Measurements from ENCODE around the gene SIL1. TPM values are rescaled to one million over a fixed set of nuclear protein-coding genes. Genes with fewer than 3 reads are reported as not detected.

The SIL1 gene
- total and polyA plus RNA-seq, 2 donors (not counting 1 experiment from before 2014, with no cell fraction given) = 66.4 to 85.5 TPM

DNA sequence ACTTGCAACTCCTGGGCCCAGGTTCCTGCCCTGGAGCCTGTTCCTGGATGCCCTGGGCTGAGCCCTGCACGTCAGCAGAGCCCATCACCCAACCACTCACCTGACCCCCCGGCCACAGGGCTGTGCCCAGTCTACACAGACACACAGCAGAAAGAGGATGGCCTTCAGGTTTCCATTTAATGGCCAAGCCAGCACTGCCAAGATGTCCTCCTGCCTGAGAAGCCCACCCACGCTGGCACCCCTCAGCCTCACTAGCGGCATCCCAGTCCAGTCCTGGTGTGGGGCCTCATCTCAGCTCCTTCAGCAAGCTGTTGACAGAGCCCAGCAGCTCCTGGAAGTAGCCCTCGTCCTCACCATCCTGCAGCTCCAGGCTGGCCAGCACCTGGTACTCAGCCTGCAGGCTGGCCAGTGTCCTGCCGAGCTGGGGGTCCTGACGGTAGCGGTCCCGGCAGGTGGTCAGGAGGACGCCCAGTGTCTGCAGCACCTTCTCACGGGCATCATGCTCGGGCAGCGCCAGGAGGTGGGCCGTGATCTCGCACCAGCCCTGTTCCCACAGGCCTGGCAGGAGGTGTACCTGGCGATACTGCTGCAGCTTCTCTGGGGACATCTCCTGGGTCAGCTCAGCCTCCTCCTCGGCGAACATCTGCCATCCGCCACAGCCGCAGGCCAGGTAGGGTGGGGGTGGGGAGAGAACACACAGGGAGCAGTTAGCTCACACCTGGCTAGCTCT lies 251.2 kb downstream of the SIL1 start:
- no peak overlapping the region for H3K9ac ChIP-seq (ENCODE audit: insufficient read depth, low read length)
- H3K36me3 ChIP-seq (ENCODE audit: control insufficient read depth, insufficient read depth, low read length) = peaks cover 6% of the 10 kb centered on the region
- H2AFZ ChIP-seq (ENCODE audit: low read length) = no peak overlapping the region
- no peaks in the 10 kb centered on the region for H4K20me1 ChIP-seq (ENCODE audit: control insufficient read depth, extremely low read depth, insufficient read depth, low read length)
- H3K27me3 ChIP-seq (ENCODE audit: control insufficient read depth, insufficient read depth, low read length) = no peaks in the 10 kb centered on the region
- no peak overlapping the region for H3K27ac ChIP-seq (ENCODE audit: insufficient read depth, low read length)
- H3K79me2 ChIP-seq (ENCODE audit: control insufficient read depth, insufficient read depth, low read length) = no peaks in the 10 kb centered on the region
- H3K9me3 ChIP-seq (ENCODE audit: control insufficient read depth, insufficient read depth, low read depth, low read length) = no peaks in the 10 kb centered on the region
- DNase-seq (ENCODE audit: low read depth in 2 of 2) = no peak
- no peak overlapping the region for H3K4me2 ChIP-seq (ENCODE audit: extremely low read depth, insufficient read depth, low read length)
- no peak for TF ChIP-seq EZH2 (IDR thresholded peaks at IDR 0.05; ENCODE audit: low read length, missing control alignments)
- TF ChIP-seq, protein P1, sequence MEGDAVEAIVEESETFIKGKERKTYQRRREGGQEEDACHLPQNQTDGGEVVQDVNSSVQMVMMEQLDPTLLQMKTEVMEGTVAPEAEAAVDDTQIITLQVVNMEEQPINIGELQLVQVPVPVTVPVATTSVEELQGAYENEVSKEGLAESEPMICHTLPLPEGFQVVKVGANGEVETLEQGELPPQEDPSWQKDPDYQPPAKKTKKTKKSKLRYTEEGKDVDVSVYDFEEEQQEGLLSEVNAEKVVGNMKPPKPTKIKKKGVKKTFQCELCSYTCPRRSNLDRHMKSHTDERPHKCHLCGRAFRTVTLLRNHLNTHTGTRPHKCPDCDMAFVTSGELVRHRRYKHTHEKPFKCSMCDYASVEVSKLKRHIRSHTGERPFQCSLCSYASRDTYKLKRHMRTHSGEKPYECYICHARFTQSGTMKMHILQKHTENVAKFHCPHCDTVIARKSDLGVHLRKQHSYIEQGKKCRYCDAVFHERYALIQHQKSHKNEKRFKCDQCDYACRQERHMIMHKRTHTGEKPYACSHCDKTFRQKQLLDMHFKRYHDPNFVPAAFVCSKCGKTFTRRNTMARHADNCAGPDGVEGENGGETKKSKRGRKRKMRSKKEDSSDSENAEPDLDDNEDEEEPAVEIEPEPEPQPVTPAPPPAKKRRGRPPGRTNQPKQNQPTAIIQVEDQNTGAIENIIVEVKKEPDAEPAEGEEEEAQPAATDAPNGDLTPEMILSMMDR (conservative IDR thresholded peaks at IDR 0.05 in 1 of 2, IDR thresholded peaks at IDR 0.05 in 1 of 2; ENCODE audit: low read depth in 1 of 2, low read length in 2 of 2) = no peak
- H3K4me1 ChIP-seq (ENCODE audit: control insufficient read depth, extremely low read depth, insufficient read depth, low read length) = peaks cover 3% of the 10 kb centered on the region
- no peak overlapping the region for H3K4me3 ChIP-seq (replicated peaks in 1 of 4; ENCODE audit: control extremely low read depth in 1 of 4, insufficient read depth in 1 of 4, low read depth in 3 of 4, low read length in 4 of 4)

DNA sequence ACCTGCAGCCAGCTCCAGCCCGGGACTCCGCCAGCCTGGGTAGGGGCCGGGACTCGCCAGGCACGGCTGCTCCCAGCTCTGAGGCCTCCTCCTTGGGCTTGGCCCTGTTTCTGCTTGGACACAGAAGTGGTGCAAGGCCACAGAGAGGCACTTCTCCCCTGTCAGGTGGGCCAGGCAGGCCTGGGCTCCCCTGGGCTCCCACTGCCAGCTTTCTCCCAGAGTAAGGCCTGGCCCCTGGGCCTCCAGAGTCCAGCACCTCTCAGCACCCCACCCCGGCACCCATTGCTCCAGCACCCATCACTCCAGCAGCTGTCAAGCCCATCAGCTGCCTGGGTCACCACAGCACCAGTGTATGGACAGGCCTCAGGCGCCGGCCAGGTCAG lies 251.9 kb downstream of the SIL1 start:
- Histone ChIP-seq H3K27me3 (ENCODE audit: control insufficient read depth, insufficient read depth, low read length) (no peaks in the 10 kb centered on the region), H3K9me3 (ENCODE audit: control insufficient read depth, insufficient read depth, low read depth, low read length) (no peaks in the 10 kb centered on the region), H3K4me1 (ENCODE audit: control insufficient read depth, extremely low read depth, insufficient read depth, low read length) (peaks cover 3% of the 10 kb centered on the region), H3K4me2 (ENCODE audit: extremely low read depth, insufficient read depth, low read length) (no peak overlapping the region), H3K27ac (ENCODE audit: insufficient read depth, low read length) (no peak overlapping the region), H2AFZ (ENCODE audit: low read length) (no peak overlapping the region), H3K9ac (ENCODE audit: insufficient read depth, low read length) (no peak overlapping the region), H3K4me3 (replicated peaks in 1 of 4; ENCODE audit: control extremely low read depth in 1 of 4, insufficient read depth in 1 of 4, low read depth in 3 of 4, low read length in 4 of 4) (no peak overlapping the region), H4K20me1 (ENCODE audit: control insufficient read depth, extremely low read depth, insufficient read depth, low read length) (no peaks in the 10 kb centered on the region), H3K36me3 (ENCODE audit: control insufficient read depth, insufficient read depth, low read length) (peaks cover 6% of the 10 kb centered on the region), H3K79me2 (ENCODE audit: control insufficient read depth, insufficient read depth, low read length) (no peaks in the 10 kb centered on the region)
- no peak for DNase-seq (ENCODE audit: low read depth in 2 of 2)
- TF ChIP-seq EZH2 (IDR thresholded peaks at IDR 0.05; ENCODE audit: low read length, missing control alignments) = no peak

DNA sequence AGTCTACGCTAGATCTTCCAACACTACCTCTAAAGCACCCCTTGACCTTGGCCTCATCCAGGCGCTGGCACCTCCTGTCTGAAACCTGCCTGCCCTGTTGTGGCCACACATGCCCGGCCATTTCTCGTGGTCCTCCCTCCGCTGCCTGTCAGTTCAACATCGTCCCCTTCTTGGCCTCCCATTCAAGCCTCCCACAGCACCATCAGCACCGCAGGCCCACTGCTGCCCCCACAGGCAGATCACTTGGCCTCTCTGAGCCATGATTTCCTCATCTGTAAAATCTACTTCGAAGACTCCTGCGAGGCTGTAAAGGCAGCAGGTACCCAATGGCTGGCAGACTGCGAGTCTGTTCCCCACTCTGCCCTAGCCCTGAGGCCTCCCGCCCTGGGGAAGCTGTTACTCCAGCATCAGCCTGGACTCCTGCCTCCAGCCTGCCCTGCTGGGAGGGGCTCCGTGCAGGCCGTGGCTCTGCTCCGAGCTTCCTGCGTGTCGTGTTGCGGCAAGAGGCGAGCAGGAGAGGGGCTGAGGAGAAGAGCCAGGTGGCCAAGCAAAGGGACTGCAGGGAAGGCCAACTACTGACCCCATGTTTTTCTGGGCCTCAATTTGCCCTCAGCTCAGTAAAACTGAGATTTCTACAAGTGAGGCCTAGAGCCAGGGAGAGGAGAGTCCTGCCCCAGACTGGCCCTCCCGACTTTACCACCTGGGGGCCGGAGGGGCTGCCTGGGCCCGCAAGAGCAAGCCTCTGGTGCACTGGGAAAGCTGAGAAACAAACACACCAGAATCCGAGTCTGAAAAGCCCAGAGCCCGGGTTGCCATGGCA lies 252.5 kb downstream of the SIL1 start:
- Histone ChIP-seq H4K20me1 (ENCODE audit: control insufficient read depth, extremely low read depth, insufficient read depth, low read length) (no peaks in the 10 kb centered on the region), H3K79me2 (ENCODE audit: control insufficient read depth, insufficient read depth, low read length) (no peaks in the 10 kb centered on the region), H3K4me2 (ENCODE audit: extremely low read depth, insufficient read depth, low read length) (no peak overlapping the region), H3K9me3 (ENCODE audit: control insufficient read depth, insufficient read depth, low read depth, low read length) (no peaks in the 10 kb centered on the region), H3K9ac (ENCODE audit: insufficient read depth, low read length) (no peak overlapping the region), H3K4me1 (ENCODE audit: control insufficient read depth, extremely low read depth, insufficient read depth, low read length) (peaks cover 3% of the 10 kb centered on the region), H3K36me3 (ENCODE audit: control insufficient read depth, insufficient read depth, low read length) (peaks cover 6% of the 10 kb centered on the region), H3K27me3 (ENCODE audit: control insufficient read depth, insufficient read depth, low read length) (no peaks in the 10 kb centered on the region), H3K27ac (ENCODE audit: insufficient read depth, low read length) (no peak overlapping the region), H2AFZ (ENCODE audit: low read length) (no peak overlapping the region), H3K4me3 (replicated peaks in 1 of 4; ENCODE audit: control extremely low read depth in 1 of 4, insufficient read depth in 1 of 4, low read depth in 3 of 4, low read length in 4 of 4) (no peak overlapping the region)
- DNase-seq (ENCODE audit: low read depth in 2 of 2) = no peak
- TF ChIP-seq EZH2 (IDR thresholded peaks at IDR 0.05; ENCODE audit: low read length, missing control alignments) = no peak
- TF ChIP-seq, protein P1 (conservative IDR thresholded peaks at IDR 0.05 in 1 of 2, IDR thresholded peaks at IDR 0.05 in 1 of 2; ENCODE audit: low read depth in 1 of 2, low read length in 2 of 2) = no peak

All from fibroblast of lung (primary cell).